Measurements from ENCODE around the gene ZBTB42.

ZBTB42 gene

GRCh38 chr14:104755621-104756020 is 45.3 kb upstream of the ZBTB42 start:
- H3K27ac ChIP-seq, result no peak overlapping the region
- TF ChIP-seq ZFX (IDR thresholded peaks at IDR 0.05), result no peak
- no peak for TF ChIP-seq CTCF (conservative IDR thresholded peaks at IDR 0.05)

DNA sequence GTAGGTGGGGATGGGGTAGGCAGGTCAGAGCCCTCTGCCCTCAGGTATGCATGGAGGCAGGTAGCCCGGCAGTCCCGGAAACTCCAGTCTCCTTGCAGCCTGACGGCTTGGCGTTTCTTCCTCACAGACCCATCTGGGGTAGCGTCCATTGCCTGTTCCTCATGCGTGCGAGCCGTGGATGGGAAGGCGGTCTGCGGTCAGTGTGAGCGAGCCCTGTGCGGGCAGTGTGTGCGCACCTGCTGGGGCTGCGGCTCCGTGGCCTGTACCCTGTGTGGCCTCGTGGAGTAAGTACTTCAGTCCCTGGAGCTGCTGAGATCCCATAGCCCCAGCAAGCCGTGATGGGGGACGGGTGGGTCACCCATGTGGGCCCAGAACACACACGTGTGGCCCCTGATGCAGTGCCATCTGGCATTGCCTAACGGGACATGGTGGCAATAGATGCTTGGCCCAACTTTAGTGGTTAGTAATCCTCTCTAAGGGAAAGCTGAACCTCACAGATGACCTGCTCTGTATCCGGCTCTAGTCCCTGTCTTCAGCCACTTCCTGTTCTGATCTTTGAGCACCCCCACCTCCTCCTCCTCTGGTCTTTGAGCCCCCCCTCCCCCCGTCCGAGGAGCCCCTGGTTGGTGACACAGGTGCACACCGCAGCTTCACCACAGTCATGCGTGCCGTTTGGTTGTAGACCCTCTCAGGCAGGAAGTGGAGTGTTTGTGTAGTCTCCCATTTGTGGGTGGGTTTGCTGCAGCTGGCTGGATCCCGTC is 44.2 kb upstream of the ZBTB42 start:
- H3K27ac ChIP-seq, result no peak overlapping the region
- TF ChIP-seq ZFX (IDR thresholded peaks at IDR 0.05) (no peak), CTCF (conservative IDR thresholded peaks at IDR 0.05) (no peak)

GRCh38 chr14:104757238-104757585 is 43.7 kb upstream of the ZBTB42 start:
- H3K27ac ChIP-seq, result no peak overlapping the region
- TF ChIP-seq CTCF (conservative IDR thresholded peaks at IDR 0.05), result no peak
- no peak for TF ChIP-seq ZFX (IDR thresholded peaks at IDR 0.05)

- no peak overlapping the region for H3K27ac ChIP-seq
- TF ChIP-seq ZFX (IDR thresholded peaks at IDR 0.05) (no peak), CTCF (conservative IDR thresholded peaks at IDR 0.05) (no peak)
Observed at GRCh38 chr14:104757681-104758392, 43.1 kb upstream of the ZBTB42 start.

- TF ChIP-seq CTCF (conservative IDR thresholded peaks at IDR 0.05) (no peak), ZFX (IDR thresholded peaks at IDR 0.05) (no peak)
- H3K27ac ChIP-seq, result no peak overlapping the region
Observed at GRCh38 chr14:104758981-104759969, 41.6 kb upstream of the ZBTB42 start.

DNA sequence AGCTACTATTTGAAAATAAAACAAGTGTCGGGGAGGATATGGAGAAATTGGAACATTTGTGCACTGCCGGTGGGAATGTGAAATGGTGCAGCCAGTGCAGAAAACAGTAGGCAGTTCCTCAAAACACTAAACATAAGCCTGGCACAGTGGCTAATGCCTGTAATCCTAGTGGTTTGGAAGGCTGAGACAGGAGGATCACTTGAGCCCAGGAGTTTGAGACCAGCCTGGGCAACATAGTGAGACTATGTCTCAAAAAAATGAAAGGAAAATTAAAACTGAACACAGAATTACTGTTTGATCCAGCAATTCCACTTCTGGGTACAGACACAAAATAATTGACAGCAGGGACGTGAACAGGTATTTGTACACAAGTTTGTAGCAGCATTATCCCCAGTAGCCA is 35.4 kb upstream of the ZBTB42 start:
- TF ChIP-seq ZFX (IDR thresholded peaks at IDR 0.05), result no peak
- no peak for TF ChIP-seq CTCF (conservative IDR thresholded peaks at IDR 0.05)
- no peak overlapping the region for H3K27ac ChIP-seq
